GM12891 (cell line): ENCODE measurements around the gene RBM19.

Source experiments
- DNase-seq: peaks from one replicate; pipeline ENCODE4 v3.0.0; 2011; ENCODE audit warnings: low spot score; ENCODE audit not compliant: insufficient read length
- FAIRE-seq: peaks from 2 replicates; lab custom pipeline; 2011; peaks lifted over from hg19 to GRCh38; lab: Jason Lieb, UNC
- PAX5 ChIP-seq: IDR thresholded peaks from 2 replicates; pipeline ENCODE4 v1.6.1; 2011; ENCODE audit warnings: low read length, moderate library complexity, mild to moderate bottlenecking; ENCODE audit not compliant: insufficient read depth, severe bottlenecking
- POLR2A ChIP-seq: IDR thresholded peaks from 2 replicates; pipeline ENCODE4 v1.6.1; 2011; ENCODE audit warnings: low read depth, low read length, control low read depth
- POLR2AphosphoS5 ChIP-seq: IDR thresholded peaks from 2 replicates; pipeline ENCODE4 v1.6.1; 2011; ENCODE audit warnings: low read depth, low read length, control low read depth
- POU2F2 ChIP-seq: IDR thresholded peaks from 2 replicates; pipeline ENCODE4 v1.6.1; 2011; ENCODE audit warnings: low read depth, mild to moderate bottlenecking, control low read depth, low read length, moderate library complexity
- SPI1 ChIP-seq: IDR thresholded peaks from 2 replicates; pipeline ENCODE4 v1.6.1; 2011; ENCODE audit warnings: low read depth, low read length, control low read depth
- TAF1 ChIP-seq: IDR thresholded peaks from 2 replicates; pipeline ENCODE4 v1.6.1; 2011; ENCODE audit warnings: low read depth, low read length, control low read depth

The RBM19 gene

DNA sequence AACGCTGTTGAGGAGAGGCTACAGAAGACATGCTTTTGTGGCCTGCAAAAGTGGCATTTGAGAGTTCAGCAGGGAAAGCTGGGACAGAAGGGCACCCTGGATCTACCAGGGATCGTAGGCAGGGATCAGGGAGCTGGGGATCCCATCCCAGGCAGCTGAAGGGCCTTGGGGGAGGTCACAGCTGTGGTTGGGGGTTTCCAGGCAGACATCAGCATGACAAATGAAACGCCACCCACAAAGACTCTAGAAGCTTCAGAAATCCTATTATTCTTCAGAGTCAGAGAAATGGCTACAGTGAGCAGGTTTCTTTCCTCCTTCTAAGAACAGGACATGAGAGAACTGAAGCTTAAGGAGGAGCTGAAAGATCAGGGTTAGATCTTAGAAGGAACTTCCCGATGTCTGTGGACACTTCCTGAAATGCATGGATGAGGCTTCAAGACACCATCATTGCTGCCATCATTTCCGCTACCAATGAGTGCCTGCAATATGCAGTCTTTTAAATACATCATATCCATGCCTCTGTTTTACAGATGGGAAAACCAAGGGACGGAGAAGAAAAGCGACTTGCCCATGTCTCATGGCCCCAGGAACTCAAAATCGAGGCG is 104.3 kb downstream of the RBM19 start:
- TF ChIP-seq POLR2A (no peak), PAX5 (no peak), POLR2AphosphoS5 (no peak), POU2F2 (no peak), SPI1 (no peak), TAF1 (no peak)
- FAIRE-seq = no peak
- DNase-seq = no peak

GRCh38 chr12:113860950-113861349 is 105.2 kb downstream of the RBM19 start:
- TF ChIP-seq PAX5 (no peak), POLR2AphosphoS5 (no peak), POU2F2 (no peak), TAF1 (no peak), SPI1 (no peak), POLR2A (no peak)
- FAIRE-seq (no peak), DNase-seq (no peak)

DNA sequence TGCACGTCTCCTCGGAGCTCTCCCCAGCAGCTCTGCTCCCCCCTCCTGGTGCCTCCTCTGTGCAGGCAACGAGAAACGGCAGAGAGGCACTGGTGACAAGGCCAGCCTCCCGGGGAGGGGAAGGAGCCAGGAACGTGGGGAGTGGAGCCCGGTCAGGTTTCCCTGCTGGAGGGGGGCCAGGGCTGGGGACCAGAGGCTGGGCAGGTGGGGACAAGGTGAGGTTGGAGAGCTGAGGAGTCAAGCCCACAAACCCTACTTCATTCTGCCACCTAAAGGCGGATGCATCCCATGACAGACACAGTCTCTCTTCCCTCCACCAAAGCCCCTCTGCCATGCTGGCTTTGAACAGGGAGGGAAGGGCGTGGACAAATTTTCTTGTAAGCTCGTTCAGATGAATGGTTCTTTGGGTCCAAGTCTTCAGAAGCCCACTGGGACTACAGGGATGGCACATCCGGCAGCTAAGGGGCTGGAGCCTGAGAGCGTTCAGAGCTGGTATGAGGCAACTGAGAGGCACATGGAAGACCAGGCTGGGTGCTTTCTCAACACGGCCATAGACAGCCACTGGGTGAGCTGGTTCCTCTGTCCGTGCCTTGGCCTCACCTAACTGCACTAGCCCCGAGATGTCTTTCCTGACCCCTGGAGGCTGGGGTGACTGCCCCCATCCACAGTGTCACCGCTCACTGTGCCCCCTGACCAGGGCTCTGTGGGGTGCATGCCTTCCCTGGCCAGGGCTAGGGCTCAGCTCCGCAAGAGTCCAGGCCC is 105.9 kb downstream of the RBM19 start:
- FAIRE-seq = no peak
- TF ChIP-seq POLR2A = no peak
- no peak for TF ChIP-seq TAF1
- TF ChIP-seq POLR2AphosphoS5 = no peak
- no peak for TF ChIP-seq SPI1
- TF ChIP-seq PAX5 = no peak
- no peak for TF ChIP-seq POU2F2
- no peak for DNase-seq

DNA sequence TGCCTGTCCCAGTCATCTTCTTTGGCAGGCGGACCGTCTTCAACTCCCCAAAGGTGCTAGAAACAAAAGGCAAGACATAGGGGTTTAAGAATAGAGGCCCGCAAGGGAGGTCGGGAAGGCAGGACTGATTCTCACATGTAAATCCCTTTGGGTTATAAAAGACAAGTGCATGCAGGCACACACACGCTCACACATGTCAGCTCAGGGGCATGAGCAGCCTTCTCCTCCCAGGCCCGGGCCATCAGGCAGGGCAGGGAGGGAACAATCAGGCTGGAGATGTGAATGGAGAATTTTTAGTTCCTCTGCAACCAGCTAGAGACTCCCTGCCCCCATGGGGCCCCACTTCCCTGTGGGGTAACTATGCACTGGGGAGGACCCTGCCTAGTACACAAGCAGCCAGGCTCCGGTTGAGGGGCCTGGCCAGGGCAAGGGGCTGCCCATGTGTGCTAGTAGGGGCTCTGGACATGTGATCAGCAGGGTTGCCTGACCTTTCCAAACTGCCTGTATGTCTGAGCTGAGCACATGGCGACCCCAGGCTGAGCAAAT is 107.2 kb downstream of the RBM19 start:
- FAIRE-seq = no peak
- no peak for DNase-seq
- TF ChIP-seq POU2F2 (no peak), SPI1 (no peak), PAX5 (no peak), POLR2AphosphoS5 (no peak), TAF1 (no peak), POLR2A (no peak)

DNA sequence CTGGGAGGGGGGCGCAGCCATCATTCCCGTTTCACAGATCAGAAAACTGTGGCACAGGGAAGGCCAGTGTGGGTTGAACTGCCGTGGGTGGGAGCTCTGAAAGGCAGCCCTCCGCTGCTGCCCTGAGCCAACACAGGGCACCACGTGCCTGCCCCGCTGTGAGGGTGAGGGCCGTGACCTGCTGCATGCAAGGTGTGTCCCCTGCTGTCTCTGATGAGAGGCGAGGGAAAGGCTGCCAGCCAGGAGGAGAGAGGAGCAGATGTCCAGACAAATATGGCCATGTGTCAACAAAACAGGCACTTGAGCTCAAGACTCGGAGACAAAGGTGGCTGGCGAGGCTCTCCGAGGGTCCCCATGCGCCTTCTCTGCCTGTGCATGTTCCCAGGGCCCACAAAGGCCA is 108.8 kb downstream of the RBM19 start:
- TF ChIP-seq POLR2A = no peak
- no peak for TF ChIP-seq POLR2AphosphoS5
- no peak for TF ChIP-seq PAX5
- no peak for TF ChIP-seq POU2F2
- TF ChIP-seq TAF1 = no peak
- no peak for TF ChIP-seq SPI1
- FAIRE-seq = no peak

DNA sequence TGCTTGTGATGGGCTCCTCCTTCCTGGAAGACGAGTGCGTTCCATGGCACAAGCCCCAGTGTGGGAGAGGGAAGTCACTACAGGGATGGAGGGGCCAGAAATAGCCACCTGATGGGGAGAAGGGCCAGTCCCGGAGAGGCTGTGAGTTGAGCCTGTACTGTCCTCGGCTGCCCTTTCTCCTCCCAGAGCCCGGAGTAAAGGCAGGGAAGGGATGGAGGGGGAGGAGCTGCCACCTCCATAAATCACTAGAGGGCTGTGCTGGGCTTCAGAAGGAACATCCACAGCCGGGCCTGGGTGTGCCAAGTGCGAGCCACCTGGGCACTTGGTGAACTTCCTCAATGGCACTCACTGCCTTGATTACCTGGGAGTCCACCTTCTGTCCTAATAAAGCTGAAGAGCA is 110.1 kb downstream of the RBM19 start:
- no peak for DNase-seq
- TF ChIP-seq TAF1 (no peak), POLR2AphosphoS5 (no peak), POU2F2 (no peak), POLR2A (no peak), SPI1 (no peak), PAX5 (no peak)
- no peak for FAIRE-seq

More for the DNA sequence above, 108.8 kb downstream of the RBM19 start:
- DNase-seq = no peak

GRCh38 chr12:113854385-113855142 is 111.6 kb downstream of the RBM19 start:
- TF ChIP-seq TAF1 = no peak
- DNase-seq (no peak), FAIRE-seq (no peak)

GRCh38 chr12:113853491-113853890 is 112.6 kb downstream of the RBM19 start:
- FAIRE-seq (no peak), DNase-seq (no peak)
- TF ChIP-seq SPI1 (no peak), PAX5 (no peak), TAF1 (no peak)

DNA sequence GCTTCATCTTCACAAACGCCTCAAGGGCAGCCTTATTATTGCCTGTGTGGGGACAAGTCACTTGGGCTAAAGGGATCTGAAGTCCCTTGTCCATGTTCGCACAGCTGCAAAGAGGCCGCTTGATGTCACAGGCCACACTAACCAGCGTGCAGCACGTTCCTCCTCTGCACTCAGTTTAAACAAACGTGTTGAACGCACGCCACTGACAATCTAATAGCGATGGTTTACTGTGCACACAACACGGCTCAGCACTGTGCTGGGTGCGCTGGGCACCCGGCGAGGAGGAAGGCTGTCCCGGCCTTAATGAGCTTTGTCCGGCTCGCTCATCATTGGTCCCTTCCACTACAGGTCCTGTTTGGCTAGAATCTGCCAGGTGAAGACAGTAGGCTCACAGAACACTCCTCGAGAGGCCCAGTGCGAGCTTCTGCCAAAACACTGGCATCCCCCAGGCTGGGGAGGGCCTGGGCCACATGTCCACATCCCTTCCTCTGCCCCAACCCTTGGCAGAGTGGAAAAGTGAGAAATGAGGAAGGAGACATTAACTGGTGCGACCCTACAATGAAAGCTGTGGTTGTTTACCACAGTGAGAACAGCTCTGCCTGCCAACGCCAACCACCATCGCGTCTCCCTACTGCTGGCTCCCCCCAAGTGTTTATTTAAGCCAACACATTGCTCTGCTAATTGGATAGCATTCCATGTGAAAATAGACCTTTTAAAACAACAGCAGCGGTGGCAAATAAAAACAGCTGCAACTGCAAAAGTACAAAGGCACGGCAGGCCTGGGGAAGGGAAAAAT is 113.2 kb downstream of the RBM19 start:
- no peak for DNase-seq
- TF ChIP-seq SPI1 (no peak), POU2F2 (no peak), PAX5 (no peak)
- FAIRE-seq = no peak
